ENCODE measurements around the gene CDH13.

DNA sequence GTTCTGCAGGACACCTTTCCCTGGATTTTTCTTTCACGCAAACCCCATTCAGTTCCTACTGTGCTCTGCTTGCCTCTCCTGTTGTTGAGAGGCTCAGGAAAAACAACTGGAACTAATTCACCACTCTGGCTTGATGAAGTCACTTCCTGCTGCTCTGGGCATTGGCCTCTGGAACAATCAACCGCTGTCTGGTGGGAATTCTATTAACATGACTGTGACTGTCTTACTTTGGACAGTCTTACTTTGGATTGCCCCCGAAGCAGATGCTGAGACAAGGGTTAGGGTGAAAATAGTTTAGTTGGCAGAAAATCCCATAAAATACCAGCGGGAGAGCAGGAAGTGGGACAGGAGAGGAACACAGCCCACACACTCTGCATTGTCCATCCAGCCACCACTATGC is 1091.0 kb downstream of the CDH13 start:
- TF ChIP-seq, protein P1, sequence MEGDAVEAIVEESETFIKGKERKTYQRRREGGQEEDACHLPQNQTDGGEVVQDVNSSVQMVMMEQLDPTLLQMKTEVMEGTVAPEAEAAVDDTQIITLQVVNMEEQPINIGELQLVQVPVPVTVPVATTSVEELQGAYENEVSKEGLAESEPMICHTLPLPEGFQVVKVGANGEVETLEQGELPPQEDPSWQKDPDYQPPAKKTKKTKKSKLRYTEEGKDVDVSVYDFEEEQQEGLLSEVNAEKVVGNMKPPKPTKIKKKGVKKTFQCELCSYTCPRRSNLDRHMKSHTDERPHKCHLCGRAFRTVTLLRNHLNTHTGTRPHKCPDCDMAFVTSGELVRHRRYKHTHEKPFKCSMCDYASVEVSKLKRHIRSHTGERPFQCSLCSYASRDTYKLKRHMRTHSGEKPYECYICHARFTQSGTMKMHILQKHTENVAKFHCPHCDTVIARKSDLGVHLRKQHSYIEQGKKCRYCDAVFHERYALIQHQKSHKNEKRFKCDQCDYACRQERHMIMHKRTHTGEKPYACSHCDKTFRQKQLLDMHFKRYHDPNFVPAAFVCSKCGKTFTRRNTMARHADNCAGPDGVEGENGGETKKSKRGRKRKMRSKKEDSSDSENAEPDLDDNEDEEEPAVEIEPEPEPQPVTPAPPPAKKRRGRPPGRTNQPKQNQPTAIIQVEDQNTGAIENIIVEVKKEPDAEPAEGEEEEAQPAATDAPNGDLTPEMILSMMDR (IDR thresholded peaks at IDR 0.05; ENCODE audit: low read depth, low read length, poor library complexity, severe bottlenecking), result no peak
- TF ChIP-seq EZH2phosphoT487 (IDR thresholded peaks at IDR 0.05; ENCODE audit: borderline replicate concordance, low read length), result no peak

Measured in DOHH2 (cell line).